H9 (cell line): ENCODE results near the gene PFDN2. TPM values are rescaled to one million over a fixed set of nuclear protein-coding genes. Genes with fewer than 3 reads are reported as not detected.

Experiments
- DNase-seq: peaks from one replicate; pipeline ENCODE4 v3.0.0-alpha.2; 2017
- H2AFZ ChIP-seq: one replicate; pipeline ENCODE4 v1.6.1; 2013; ENCODE audit warnings: mild to moderate bottlenecking, low read length, control low read depth, moderate library complexity
- H2AK5ac ChIP-seq: 2 replicates; pipeline ENCODE4 v1.6.1; 2013; ENCODE audit warnings: low read length, control low read depth, mixed read lengths; ENCODE audit not compliant: insufficient read length
- H2BK120ac ChIP-seq: one replicate; pipeline ENCODE4 v1.6.1; 2013; ENCODE audit warnings: low read depth, mild to moderate bottlenecking, low read length, control low read depth, inconsistent platforms; ENCODE audit not compliant: poor library complexity, severe bottlenecking
- H2BK12ac ChIP-seq: 2 replicates; pipeline ENCODE4 v1.6.1; 2013; ENCODE audit warnings: low read length, control low read depth, mixed read lengths, low read depth; ENCODE audit not compliant: insufficient read length
- H2BK15ac ChIP-seq: 2 replicates; pipeline ENCODE4 v1.6.1; 2013; ENCODE audit warnings: low read depth, low read length, control low read depth
- H2BK20ac ChIP-seq: one replicate; pipeline ENCODE4 v1.6.1; 2013; ENCODE audit warnings: low read depth, mild to moderate bottlenecking, low read length, control low read depth, inconsistent platforms; ENCODE audit not compliant: poor library complexity, severe bottlenecking
- H2BK5ac ChIP-seq: 2 replicates; pipeline ENCODE4 v1.6.1; 2013; ENCODE audit warnings: low read length, control low read depth, mixed read lengths; ENCODE audit not compliant: insufficient read length
- H3K14ac ChIP-seq: 2 replicates; pipeline ENCODE4 v1.6.1; 2013; ENCODE audit warnings: low read length, control low read depth; ENCODE audit not compliant: insufficient read depth
- H3K18ac ChIP-seq: 2 replicates; pipeline ENCODE4 v1.6.1; 2013; ENCODE audit warnings: low read depth, mild to moderate bottlenecking, mixed read lengths, low read length, control low read depth; ENCODE audit not compliant: insufficient read length
- H3K23ac ChIP-seq: 2 replicates; pipeline ENCODE4 v1.6.1; 2013; ENCODE audit warnings: low read length, control low read depth, mixed read lengths, low read depth; ENCODE audit not compliant: insufficient read length
- H3K23me2 ChIP-seq: 2 replicates; pipeline ENCODE4 v1.6.1; 2013; ENCODE audit warnings: low read depth, mild to moderate bottlenecking, mixed read lengths, low read length, control low read depth; ENCODE audit not compliant: insufficient read length, poor library complexity, severe bottlenecking
- H3K27ac ChIP-seq: 2 replicates; pipeline ENCODE4 v1.5.1; 2013; ENCODE audit warnings: low read length, control low read depth, mixed read lengths, low read depth; ENCODE audit not compliant: insufficient read length
- H3K27me3 ChIP-seq: 2 replicates; pipeline ENCODE4 v1.6.1; 2013; ENCODE audit warnings: low read length, control low read depth, inconsistent platforms; ENCODE audit not compliant: insufficient read depth
- H3K4ac ChIP-seq: 2 replicates; pipeline ENCODE4 v1.6.1; 2013; ENCODE audit warnings: low read depth, mild to moderate bottlenecking, control low read depth, inconsistent platforms, low read length, moderate library complexity
- H3K4me1 ChIP-seq: 2 replicates; pipeline ENCODE4 v1.6.1; 2013; ENCODE audit warnings: low read length, control low read depth, inconsistent platforms; ENCODE audit not compliant: insufficient read depth
- H3K4me2 ChIP-seq: 2 replicates; pipeline ENCODE4 v1.6.1; 2013; ENCODE audit warnings: low read length, control low read depth, mixed read lengths; ENCODE audit not compliant: insufficient read length, insufficient read depth
- H3K56ac ChIP-seq: 2 replicates; pipeline ENCODE4 v1.6.1; 2013; ENCODE audit warnings: low read depth, mild to moderate bottlenecking, mixed read lengths, low read length, control low read depth; ENCODE audit not compliant: insufficient read length
- H3K79me1 ChIP-seq: 2 replicates; pipeline ENCODE4 v1.6.1; 2013; ENCODE audit warnings: low read depth, mild to moderate bottlenecking, moderate library complexity, low read length, control low read depth, inconsistent platforms; ENCODE audit not compliant: insufficient read depth, poor library complexity, severe bottlenecking
- H3K79me2 ChIP-seq: 2 replicates; pipeline ENCODE4 v1.6.1; 2013; ENCODE audit warnings: low read length, control low read depth, inconsistent platforms; ENCODE audit not compliant: insufficient read depth
- H3K9ac ChIP-seq: 2 replicates; pipeline ENCODE4 v1.6.1; 2013; ENCODE audit warnings: low read length, control low read depth, mixed read lengths; ENCODE audit not compliant: insufficient read length; ENCODE audit errors: extremely low read depth
- H3K9me3 ChIP-seq: one replicate; pipeline ENCODE4 v1.6.1; 2013; ENCODE audit warnings: low read depth, low read length, inconsistent platforms; ENCODE audit not compliant: control insufficient read depth
- H3T11ph ChIP-seq: one replicate; pipeline ENCODE4 v1.6.1; 2013; ENCODE audit warnings: mild to moderate bottlenecking, low read length, control low read depth, inconsistent platforms
- H4K20me1 ChIP-seq: one replicate; pipeline ENCODE4 v1.6.1; 2013; ENCODE audit not compliant: control insufficient read depth, insufficient read length, insufficient read depth
- H4K5ac ChIP-seq: 2 replicates; pipeline ENCODE4 v1.6.1; 2013; ENCODE audit warnings: low read depth, mild to moderate bottlenecking, mixed read lengths, low read length, control low read depth; ENCODE audit not compliant: insufficient read length
- H4K8ac ChIP-seq: replicated peaks from 2 replicates; pipeline ENCODE4 v1.6.1; 2013; ENCODE audit warnings: low read length, control low read depth, mixed read lengths, low read depth; ENCODE audit not compliant: insufficient read length
- H4K91ac ChIP-seq: 2 replicates; pipeline ENCODE4 v1.6.1; 2013; ENCODE audit warnings: low read depth, mild to moderate bottlenecking, moderate library complexity, mixed read lengths, low read length, control low read depth; ENCODE audit not compliant: insufficient read length
- H3K27ac Mint-ChIP-seq, 3 experiments: 2 replicates in 2 of 3; 3 replicates in 1 of 3; pipeline ENCODE4 v1.8.0; 2020 to 2021; ENCODE audit warnings: mixed read lengths in 3 of 3, mild to moderate bottlenecking in 1 of 3, moderate library complexity in 1 of 3
- H3K27me3 Mint-ChIP-seq: 2 replicates; pipeline ENCODE4 v1.8.0; 2021; ENCODE audit warnings: low read depth, mild to moderate bottlenecking, moderate library complexity, mixed read lengths
- H3K36me3 Mint-ChIP-seq, 3 experiments: 2 replicates in 2 of 3; 3 replicates in 1 of 3; pipeline ENCODE4 v1.8.0; 2020 to 2021; ENCODE audit warnings: low read depth in 3 of 3, mixed read lengths in 3 of 3; ENCODE audit not compliant: insufficient read depth in 1 of 3
- H3K4me1 Mint-ChIP-seq, 2 experiments: 2 replicates each; pipeline ENCODE4 v1.8.0; 2020; ENCODE audit warnings: mixed read lengths in 2 of 2
- H3K4me3 Mint-ChIP-seq, 2 experiments: 2 replicates in 1 of 2; 3 replicates in 1 of 2; pipeline ENCODE4 v1.8.0; 2020 to 2021; ENCODE audit warnings: mild to moderate bottlenecking in 2 of 2, mixed read lengths in 2 of 2, moderate library complexity in 1 of 2
- H3K9me3 Mint-ChIP-seq, 2 experiments: 2 replicates in 1 of 2; 3 replicates in 1 of 2; pipeline ENCODE4 v1.8.0; 2020; ENCODE audit warnings: mild to moderate bottlenecking in 2 of 2, mixed read lengths in 2 of 2, moderate library complexity in 1 of 2
- CTCF ChIP-seq: fragments of 200-600 bp; sonication (generic); conservative IDR thresholded peaks from 3 replicates; pipeline ENCODE4 v1.8.0; 2021; ENCODE audit warnings: antibody characterized with exemption, mild to moderate bottlenecking
- WGBS: extraction: QIAGEN DNeasy Blood & Tissue Kit; methylation state at CpG from one replicate; pipeline ENCODE4 v1.1.7; 2013; ENCODE audit warnings: missing lambda C conversion rate, low lambda C conversion rate, mixed read lengths; ENCODE audit not compliant: insufficient read length; ENCODE audit errors: extremely low coverage; 5-methylcytosine and 5-hydroxymethylcytosine counted together
- total RNA-seq: library from RNA; stranded (reverse); gene quantifications from 2 replicates; pipeline ENCODE4 v1.2.1, GENCODE V29; 2021

The PFDN2 gene
- total RNA-seq, 1 experiment from 2014 or later = 71.8 TPM

GRCh38 chr1:161159913-161160243, 42.0 kb upstream of the PFDN2 start:
- peak overlapping the region; percentile 85; the same call in 1 of the 2 replicates for H3K14ac ChIP-seq
- peak overlapping the region; percentile 81 to 89 for H3K4me3 Mint-ChIP-seq
- TF ChIP-seq CTCF = no peak
- no peaks in the 10 kb centered on the region for H3K27me3 ChIP-seq
- peak overlapping the region; percentile 58 to 96 (median 95); a peak in 5 of 7 replicates for H3K27ac Mint-ChIP-seq
- no peak overlapping the region for H3K23ac ChIP-seq
- no peaks in the 10 kb centered on the region for H3K9me3 ChIP-seq
- H2AFZ ChIP-seq = peak overlapping the region; percentile 53
- H4K20me1 ChIP-seq = no peaks in the 10 kb centered on the region
- H3K27ac ChIP-seq = no peak overlapping the region
- H3K36me3 Mint-ChIP-seq = peaks cover 29 to 63% (median 56%) of the 10 kb centered on the region in 3 experiments
- no peak overlapping the region for H2AK5ac ChIP-seq
- H3K9me3 Mint-ChIP-seq = no peaks in the 10 kb centered on the region
- H3K4me1 ChIP-seq = no peaks in the 10 kb centered on the region
- peak overlapping the region; percentile 77 for H3K9ac ChIP-seq
- H2BK120ac ChIP-seq = no peak overlapping the region
- no peak for DNase-seq
- H3K18ac ChIP-seq = peak overlapping the region; percentile 92
- H2BK20ac ChIP-seq = no peak overlapping the region
- H3T11ph ChIP-seq = no peak overlapping the region
- peak overlapping the region; percentile 94 for H3K4me2 ChIP-seq
- H2BK15ac ChIP-seq = no peak overlapping the region
- no peak overlapping the region for H4K91ac ChIP-seq
- H3K27me3 Mint-ChIP-seq = no peaks in the 10 kb centered on the region; the same call in 1 of the 2 replicates
- peaks cover 22 to 23% of the 10 kb centered on the region in 2 experiments for H3K4me1 Mint-ChIP-seq
- H3K79me2 ChIP-seq = no peaks in the 10 kb centered on the region
- H4K8ac ChIP-seq = no peak overlapping the region
- no CpG with 5 or more reads among the region's 11 CpGs for WGBS
- no peak overlapping the region; the same call in 1 of the 2 replicates for H3K4ac ChIP-seq
- H3K23me2 ChIP-seq = peaks cover 5% of the 10 kb centered on the region
- H2BK12ac ChIP-seq = no peak overlapping the region
- H2BK5ac ChIP-seq = no peak overlapping the region
- H3K79me1 ChIP-seq = no peaks in the 10 kb centered on the region
- peak overlapping the region; percentile 12 for H4K5ac ChIP-seq
- no peak overlapping the region for H3K56ac ChIP-seq
